ENCODE data around the gene UNC119B.

Gene UNC119B

DNA sequence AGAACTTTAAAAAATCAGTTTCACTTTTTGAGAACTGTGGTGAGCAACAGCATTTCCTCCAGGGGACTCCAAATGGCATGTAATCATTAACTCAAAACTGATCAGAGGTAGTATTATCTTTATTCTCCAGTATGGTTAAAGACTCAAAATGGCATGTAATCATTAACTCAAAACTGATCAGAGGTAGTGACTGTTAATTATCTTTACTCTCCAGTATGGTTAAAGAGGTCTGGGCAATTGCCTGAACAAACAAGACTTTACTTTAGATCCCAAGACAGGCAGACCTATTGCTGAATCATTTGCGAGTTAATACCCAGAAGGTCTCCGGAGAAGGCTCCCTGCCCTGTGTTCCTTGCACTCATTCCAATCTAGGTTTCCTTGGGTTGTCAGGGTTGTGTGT, 8.8 kb downstream of the UNC119B start:
- TF ChIP-seq, protein P1, sequence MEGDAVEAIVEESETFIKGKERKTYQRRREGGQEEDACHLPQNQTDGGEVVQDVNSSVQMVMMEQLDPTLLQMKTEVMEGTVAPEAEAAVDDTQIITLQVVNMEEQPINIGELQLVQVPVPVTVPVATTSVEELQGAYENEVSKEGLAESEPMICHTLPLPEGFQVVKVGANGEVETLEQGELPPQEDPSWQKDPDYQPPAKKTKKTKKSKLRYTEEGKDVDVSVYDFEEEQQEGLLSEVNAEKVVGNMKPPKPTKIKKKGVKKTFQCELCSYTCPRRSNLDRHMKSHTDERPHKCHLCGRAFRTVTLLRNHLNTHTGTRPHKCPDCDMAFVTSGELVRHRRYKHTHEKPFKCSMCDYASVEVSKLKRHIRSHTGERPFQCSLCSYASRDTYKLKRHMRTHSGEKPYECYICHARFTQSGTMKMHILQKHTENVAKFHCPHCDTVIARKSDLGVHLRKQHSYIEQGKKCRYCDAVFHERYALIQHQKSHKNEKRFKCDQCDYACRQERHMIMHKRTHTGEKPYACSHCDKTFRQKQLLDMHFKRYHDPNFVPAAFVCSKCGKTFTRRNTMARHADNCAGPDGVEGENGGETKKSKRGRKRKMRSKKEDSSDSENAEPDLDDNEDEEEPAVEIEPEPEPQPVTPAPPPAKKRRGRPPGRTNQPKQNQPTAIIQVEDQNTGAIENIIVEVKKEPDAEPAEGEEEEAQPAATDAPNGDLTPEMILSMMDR (IDR thresholded peaks at IDR 0.05; ENCODE audit: unreplicated experiment in 3 of 3), result no peak
- peaks cover 77% of the 10 kb centered on the region for H3K36me3 Mint-ChIP-seq (ENCODE audit: low read depth)
- no peaks in the 10 kb centered on the region for H3K27me3 Mint-ChIP-seq (ENCODE audit: low read depth)
- no peaks in the 10 kb centered on the region for H3K4me1 Mint-ChIP-seq
- H3K4me3 Mint-ChIP-seq, result peak overlapping the region in 2 of 3 experiments; percentile 24 to 48
- peak overlapping the region; percentile 73 to 98 (median 80) for H3K27ac Mint-ChIP-seq
- no peaks in the 10 kb centered on the region for H3K9me3 Mint-ChIP-seq

DNA sequence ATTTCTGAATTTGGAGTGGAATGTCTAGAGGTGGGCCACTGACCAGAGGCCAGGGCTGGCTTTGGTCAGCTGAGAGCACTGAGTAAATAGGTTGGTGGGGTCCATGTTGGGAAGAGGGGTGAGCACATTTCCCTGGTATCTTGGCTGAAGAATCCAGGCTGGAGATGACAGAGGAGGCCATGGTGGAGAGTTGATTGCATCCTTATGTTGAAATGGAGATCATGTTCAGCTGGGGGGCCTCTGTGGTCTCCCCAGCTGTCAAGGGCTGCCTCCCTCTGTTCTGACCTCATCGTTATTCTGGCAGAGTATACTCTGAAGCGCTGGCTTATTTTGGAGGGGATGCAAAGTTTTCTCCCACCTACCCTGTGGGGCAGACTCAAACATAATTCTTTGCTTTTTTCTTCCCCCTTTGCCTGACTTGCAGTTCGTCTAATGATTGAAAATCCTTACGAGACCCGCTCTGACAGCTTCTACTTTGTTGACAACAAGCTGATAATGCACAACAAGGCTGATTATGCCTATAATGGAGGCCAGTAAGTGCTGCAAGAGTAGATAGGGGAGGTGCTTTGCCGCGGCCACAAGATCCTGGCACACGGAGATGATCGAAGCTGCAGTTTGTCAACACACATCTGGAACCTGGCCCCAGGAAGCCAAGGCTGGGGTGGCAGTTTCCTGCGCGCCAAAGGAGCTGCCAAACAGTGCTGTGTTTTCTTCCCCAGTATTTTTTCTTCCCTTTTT, 9.4 kb downstream of the UNC119B start:
- Mint-ChIP-seq H3K27me3 (ENCODE audit: low read depth) (no peaks in the 10 kb centered on the region), H3K27ac (peak overlapping the region; percentile 73 to 98 (median 80)), H3K36me3 (ENCODE audit: low read depth) (peaks cover 78% of the 10 kb centered on the region)

DNA sequence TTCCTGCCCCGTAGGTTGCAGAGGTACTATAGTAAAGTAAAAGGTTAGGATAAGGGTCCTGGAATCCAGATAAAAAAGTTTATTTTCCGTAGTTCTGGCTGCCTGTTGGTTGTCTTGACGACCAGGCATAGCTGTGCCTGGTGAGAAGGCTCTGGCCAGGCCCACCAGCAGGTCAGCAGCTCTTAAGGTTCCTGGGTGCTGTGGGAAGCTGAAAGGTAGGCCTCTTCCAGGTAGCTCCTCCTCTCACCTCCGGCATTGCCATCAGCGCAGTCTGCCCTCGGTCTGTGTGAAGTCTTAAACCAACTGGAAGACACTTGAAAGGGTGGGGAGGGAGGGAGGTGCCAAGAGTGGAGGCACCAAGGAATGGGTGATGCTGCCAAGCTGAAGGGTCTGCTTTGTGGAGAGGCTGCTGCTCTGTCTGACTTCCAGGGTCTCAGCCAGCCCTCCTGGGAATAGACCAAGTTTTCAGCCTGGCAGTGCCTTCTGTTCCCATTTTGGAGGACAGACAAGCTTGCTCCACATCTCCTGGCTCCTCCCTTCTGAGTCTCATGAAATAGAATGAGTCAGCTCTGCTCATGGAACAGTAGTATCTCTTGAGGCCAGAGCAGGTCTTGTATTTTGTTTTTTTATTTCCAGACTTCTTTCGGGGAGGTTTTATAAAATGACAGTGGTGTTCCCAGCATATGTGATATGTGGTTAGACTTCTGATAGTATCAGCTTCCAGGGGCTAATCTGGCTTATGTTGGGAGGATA, 10.2 kb downstream of the UNC119B start:
- Mint-ChIP-seq H3K27ac (peak overlapping the region in 2 of 3 experiments; percentile 80 to 98), H3K27me3 (ENCODE audit: low read depth) (no peaks in the 10 kb centered on the region), H3K4me1 (peaks cover 10% of the 10 kb centered on the region), H3K4me3 (no peak overlapping the region), H3K9me3 (no peaks in the 10 kb centered on the region), H3K36me3 (ENCODE audit: low read depth) (peaks cover 73% of the 10 kb centered on the region)
- TF ChIP-seq, protein P1 (IDR thresholded peaks at IDR 0.05; ENCODE audit: unreplicated experiment in 3 of 3), result no peak

More for the DNA sequence above, 9.4 kb downstream of the UNC119B start:
- TF ChIP-seq, protein P1 (IDR thresholded peaks at IDR 0.05; ENCODE audit: unreplicated experiment in 3 of 3), result no peak
- Mint-ChIP-seq H3K4me3 (peak overlapping the region in 2 of 3 experiments; percentile 24 to 48), H3K4me1 (peaks cover 2% of the 10 kb centered on the region), H3K9me3 (no peaks in the 10 kb centered on the region)

DNA sequence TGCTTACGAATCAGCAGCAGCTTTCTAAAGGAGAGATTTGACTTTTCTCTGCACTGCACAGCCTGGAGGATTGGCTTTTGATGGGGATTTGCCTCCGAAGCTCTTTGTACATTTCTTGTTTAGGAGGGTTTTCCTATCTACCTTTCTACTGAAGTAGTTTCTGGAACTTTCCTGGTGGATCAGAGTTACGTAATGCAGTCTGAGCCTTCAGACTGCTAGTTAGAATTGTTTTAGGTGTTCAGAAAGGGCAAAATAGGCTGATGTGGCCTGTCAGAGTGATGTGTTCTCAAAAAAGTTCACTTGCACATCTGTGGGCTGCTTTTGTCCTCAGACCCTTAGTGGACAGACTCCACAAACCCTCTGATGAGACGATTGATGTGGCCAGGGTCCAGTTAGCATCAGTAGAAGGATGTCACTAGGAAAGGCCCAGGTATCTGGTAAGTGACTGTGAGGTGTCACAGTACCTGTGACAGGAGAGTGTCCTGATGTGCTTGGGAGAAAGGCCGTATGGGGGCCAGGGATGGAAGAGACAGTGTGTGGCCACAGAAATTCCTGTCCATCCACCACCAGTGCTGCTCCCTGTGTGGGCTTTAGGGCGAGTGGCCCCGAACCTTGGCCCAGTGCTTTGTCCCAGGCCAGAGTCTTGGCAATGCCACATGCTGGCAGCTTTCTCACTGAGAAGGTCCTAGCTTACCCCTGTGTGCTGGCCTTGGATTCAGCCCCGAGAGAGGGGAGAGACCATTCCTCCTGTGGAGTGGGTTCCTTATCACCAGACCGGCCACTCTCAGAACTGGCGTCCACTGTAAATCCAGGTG, 10.9 kb downstream of the UNC119B start:
- Mint-ChIP-seq H3K4me3 (no peak overlapping the region), H3K4me1 (peaks cover 13% of the 10 kb centered on the region), H3K36me3 (ENCODE audit: low read depth) (peaks cover 70% of the 10 kb centered on the region), H3K27ac (peak overlapping the region in 1 of 3 experiments; percentile 98), H3K9me3 (no peaks in the 10 kb centered on the region), H3K27me3 (ENCODE audit: low read depth) (peaks cover 3% of the 10 kb centered on the region)
- TF ChIP-seq, protein P1 (IDR thresholded peaks at IDR 0.05; ENCODE audit: unreplicated experiment in 3 of 3), result no peak

DNA sequence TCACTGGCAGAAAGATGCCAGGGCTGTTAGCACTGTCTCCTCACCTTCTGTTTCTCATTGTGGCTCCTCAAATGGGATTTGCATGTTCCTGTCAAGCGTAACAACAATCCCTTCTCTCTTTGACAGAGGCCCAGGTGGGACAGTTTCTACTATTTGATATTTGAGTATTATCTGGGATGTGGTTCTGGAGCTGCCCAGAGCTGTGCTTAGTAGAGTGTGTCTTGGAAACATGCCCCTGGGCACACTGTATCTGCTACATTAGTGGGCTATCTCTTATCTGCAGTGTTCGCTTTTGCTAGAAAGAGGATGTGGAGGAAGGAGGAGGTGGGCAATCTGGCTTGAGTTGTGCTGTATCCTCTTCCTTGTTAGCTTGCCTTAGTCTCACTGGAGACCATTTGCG, 11.6 kb downstream of the UNC119B start:
- Mint-ChIP-seq H3K27ac (peak overlapping the region in 1 of 3 experiments; percentile 69), H3K36me3 (ENCODE audit: low read depth) (peaks cover 63% of the 10 kb centered on the region), H3K4me1 (peaks cover 16% of the 10 kb centered on the region), H3K27me3 (ENCODE audit: low read depth) (peaks cover 5% of the 10 kb centered on the region), H3K9me3 (no peaks in the 10 kb centered on the region), H3K4me3 (no peak overlapping the region)
- TF ChIP-seq, protein P1 (IDR thresholded peaks at IDR 0.05; ENCODE audit: unreplicated experiment in 3 of 3), result no peak
